Measurements from ENCODE around the gene COX6B2. TPM values are rescaled to one million over a fixed set of nuclear protein-coding genes. Genes with fewer than 3 reads are reported as not detected.

The COX6B2 gene
- total and polyA plus RNA-seq, 4 donors = not detected

DNA sequence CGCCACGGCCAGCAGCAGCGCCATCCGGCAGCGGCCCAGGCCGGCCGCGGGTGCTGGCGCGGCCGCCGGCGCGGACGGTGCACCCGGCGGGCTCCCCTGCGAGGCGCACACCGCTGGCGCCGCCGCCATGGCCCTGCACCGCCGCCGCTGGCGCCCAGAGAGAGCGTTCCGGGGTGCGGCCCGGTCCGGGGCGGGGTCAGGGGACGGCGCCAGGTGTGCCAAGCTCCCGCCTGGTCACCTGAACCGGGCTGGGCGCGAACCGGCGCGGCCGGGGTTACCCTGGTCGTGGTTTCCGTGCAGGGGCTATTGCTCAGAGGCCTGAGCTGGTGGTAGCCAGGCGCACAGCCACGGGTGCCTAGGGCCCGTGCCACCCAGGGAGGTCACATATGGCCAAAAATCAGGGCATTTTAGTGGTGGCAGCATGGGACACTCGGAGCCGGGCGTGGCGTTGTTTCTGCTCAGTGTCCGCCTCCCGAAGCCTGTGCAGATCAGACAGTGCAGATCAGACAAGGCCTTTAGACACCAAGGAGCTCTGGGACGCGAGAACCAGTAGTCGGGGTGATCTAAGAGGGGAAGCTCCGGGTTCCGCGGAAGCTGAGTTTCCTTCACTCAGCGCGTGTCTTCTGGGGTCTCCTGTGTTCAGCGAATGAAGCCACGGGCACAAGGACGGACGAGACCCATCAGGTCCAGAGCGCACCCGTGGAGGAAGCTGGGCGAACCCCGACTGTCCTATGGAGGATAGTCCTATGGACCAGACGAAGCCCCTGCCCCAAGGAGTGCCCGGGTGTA lies 29.8 kb upstream of the COX6B2 start, which contains the start of gene TMEM238:
TSS of gene TMEM238 (minus strand) at position 162 of the 789 bp plus-strand sequence. CDS start at position 129, 33 bp downstream.
- H3K27me3 ChIP-seq (ENCODE audit: control insufficient read depth in 4 of 4, insufficient read depth in 4 of 4, low read length in 3 of 4) = no peaks in the 10 kb centered on the region
- TF ChIP-seq HNF4A (conservative IDR thresholded peaks at IDR 0.05) = no peak
- TF ChIP-seq, protein P1, sequence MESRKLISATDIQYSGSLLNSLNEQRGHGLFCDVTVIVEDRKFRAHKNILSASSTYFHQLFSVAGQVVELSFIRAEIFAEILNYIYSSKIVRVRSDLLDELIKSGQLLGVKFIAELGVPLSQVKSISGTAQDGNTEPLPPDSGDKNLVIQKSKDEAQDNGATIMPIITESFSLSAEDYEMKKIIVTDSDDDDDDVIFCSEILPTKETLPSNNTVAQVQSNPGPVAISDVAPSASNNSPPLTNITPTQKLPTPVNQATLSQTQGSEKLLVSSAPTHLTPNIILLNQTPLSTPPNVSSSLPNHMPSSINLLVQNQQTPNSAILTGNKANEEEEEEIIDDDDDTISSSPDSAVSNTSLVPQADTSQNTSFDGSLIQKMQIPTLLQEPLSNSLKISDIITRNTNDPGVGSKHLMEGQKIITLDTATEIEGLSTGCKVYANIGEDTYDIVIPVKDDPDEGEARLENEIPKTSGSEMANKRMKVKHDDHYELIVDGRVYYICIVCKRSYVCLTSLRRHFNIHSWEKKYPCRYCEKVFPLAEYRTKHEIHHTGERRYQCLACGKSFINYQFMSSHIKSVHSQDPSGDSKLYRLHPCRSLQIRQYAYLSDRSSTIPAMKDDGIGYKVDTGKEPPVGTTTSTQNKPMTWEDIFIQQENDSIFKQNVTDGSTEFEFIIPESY (IDR thresholded peaks at IDR 0.05) = no peak
- TF ChIP-seq RAD21 (IDR thresholded peaks at IDR 0.05) = no peak
- TF ChIP-seq YY1 (IDR thresholded peaks at IDR 0.05) = no peak
- TF ChIP-seq NR2F2 (IDR thresholded peaks at IDR 0.05) = no peak
- no peak for TF ChIP-seq JUND (IDR thresholded peaks at IDR 0.05)
- TF ChIP-seq, protein P2, sequence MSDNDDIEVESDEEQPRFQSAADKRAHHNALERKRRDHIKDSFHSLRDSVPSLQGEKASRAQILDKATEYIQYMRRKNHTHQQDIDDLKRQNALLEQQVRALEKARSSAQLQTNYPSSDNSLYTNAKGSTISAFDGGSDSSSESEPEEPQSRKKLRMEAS (IDR thresholded peaks at IDR 0.05) = no peak
- no peak for TF ChIP-seq EGR1 (IDR thresholded peaks at IDR 0.05; ENCODE audit: low read depth in 2 of 2)
- TF ChIP-seq HNF4G (IDR thresholded peaks at IDR 0.05) = no peak
- TF ChIP-seq TAF1 (conservative IDR thresholded peaks at IDR 0.05) = no peak
- TF ChIP-seq GABPA (IDR thresholded peaks at IDR 0.05 in 1 of 2, conservative IDR thresholded peaks at IDR 0.05 in 1 of 2) = no peak
- peaks cover 16 to 39% (median 30%) of the 10 kb centered on the region in 4 donors for H3K4me1 ChIP-seq (ENCODE audit: control insufficient read depth in 4 of 4, insufficient read depth in 4 of 4, low read length in 3 of 4)
- H3K36me3 ChIP-seq (ENCODE audit: control insufficient read depth in 4 of 4, insufficient read depth in 3 of 4, low read depth in 1 of 4, low read length in 3 of 4) = peaks cover 8 to 20% (median 14%) of the 10 kb centered on the region in 4 donors
- DNase-seq (ENCODE audit: low spot score) = peak; percentile 44
- peak within 1 kb of the TSS; percentile 71 to 83 for H3K9ac ChIP-seq (ENCODE audit: low read depth in 1 of 2, low read length in 2 of 2)
- 19% methylated on average over 72 of the region's 72 CpGs for WGBS
- H3K4me3 ChIP-seq (ENCODE audit: low read depth in 1 of 3, low read length in 3 of 3) = peak within 1 kb of the TSS; percentile 56 to 71 (median 64)
- H3K27ac ChIP-seq (ENCODE audit: low read depth in 1 of 2, low read length in 2 of 2) = peak within 1 kb of the TSS; percentile 75 to 94
- no peaks in the 10 kb centered on the region for H3K9me3 ChIP-seq (ENCODE audit: control insufficient read depth in 4 of 4, low read length in 3 of 4)

DNA sequence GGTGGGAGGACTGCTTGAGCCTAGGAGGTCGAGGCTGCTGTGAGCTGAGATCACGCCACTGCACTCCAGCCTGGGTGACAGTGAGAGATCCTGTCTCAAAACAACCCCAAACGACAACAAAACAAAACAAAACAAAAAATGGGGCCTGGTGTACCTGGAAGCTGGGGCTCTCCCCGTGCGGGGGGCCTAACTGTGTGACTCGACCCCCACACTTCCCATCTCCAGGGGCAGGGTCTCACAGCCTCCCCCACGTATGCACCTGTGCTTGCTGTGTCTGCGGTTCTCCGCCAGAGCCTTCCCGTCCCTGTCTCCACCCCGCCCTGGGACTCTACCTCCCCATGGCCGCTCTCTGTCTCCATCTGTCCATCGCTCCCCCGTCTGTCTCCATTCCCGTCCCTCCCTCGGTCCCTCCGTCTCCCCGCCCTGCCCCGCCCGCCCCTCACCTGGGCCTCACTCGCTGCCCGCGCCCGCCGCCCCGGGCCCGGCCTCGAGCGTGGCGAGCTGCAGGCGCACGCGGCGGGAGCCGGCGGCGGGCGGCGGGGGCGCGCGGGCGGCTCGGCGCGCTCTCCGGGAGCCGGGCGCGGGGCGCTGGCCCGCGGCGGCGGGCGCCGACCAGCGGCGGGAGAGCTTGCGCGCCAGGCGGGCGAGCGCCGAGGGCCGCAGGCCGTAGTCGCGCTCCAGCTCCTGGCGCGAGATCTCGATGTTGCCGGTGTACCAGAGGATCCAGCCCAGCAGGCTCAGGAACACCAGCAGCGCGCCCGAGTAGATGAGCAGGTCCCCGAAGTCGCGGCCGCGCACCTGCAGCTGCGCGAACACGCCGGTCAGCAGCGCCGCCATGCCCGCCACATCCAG lies 29.0 kb upstream of the COX6B2 start:
- Histone ChIP-seq H3K27me3 (ENCODE audit: control insufficient read depth in 4 of 4, insufficient read depth in 4 of 4, low read length in 3 of 4) (no peaks in the 10 kb centered on the region), H3K9me3 (ENCODE audit: control insufficient read depth in 4 of 4, low read length in 3 of 4) (no peaks in the 10 kb centered on the region), H3K36me3 (ENCODE audit: control insufficient read depth in 4 of 4, insufficient read depth in 3 of 4, low read depth in 1 of 4, low read length in 3 of 4) (peaks cover 5 to 14% (median 9%) of the 10 kb centered on the region in 4 donors), H3K4me3 (ENCODE audit: low read depth in 1 of 3, low read length in 3 of 3) (peak overlapping the region; percentile 28 to 71 (median 64)), H3K27ac (ENCODE audit: low read depth in 1 of 2, low read length in 2 of 2) (no peak overlapping the region), H3K4me1 (ENCODE audit: control insufficient read depth in 4 of 4, insufficient read depth in 4 of 4, low read length in 3 of 4) (peaks cover 16 to 37% (median 30%) of the 10 kb centered on the region in 4 donors), H3K9ac (ENCODE audit: low read depth in 1 of 2, low read length in 2 of 2) (no peak overlapping the region)
- TF ChIP-seq JUND (IDR thresholded peaks at IDR 0.05) (no peak), FOXA1 (IDR thresholded peaks at IDR 0.05) (no peak)
- TF ChIP-seq, protein P3, sequence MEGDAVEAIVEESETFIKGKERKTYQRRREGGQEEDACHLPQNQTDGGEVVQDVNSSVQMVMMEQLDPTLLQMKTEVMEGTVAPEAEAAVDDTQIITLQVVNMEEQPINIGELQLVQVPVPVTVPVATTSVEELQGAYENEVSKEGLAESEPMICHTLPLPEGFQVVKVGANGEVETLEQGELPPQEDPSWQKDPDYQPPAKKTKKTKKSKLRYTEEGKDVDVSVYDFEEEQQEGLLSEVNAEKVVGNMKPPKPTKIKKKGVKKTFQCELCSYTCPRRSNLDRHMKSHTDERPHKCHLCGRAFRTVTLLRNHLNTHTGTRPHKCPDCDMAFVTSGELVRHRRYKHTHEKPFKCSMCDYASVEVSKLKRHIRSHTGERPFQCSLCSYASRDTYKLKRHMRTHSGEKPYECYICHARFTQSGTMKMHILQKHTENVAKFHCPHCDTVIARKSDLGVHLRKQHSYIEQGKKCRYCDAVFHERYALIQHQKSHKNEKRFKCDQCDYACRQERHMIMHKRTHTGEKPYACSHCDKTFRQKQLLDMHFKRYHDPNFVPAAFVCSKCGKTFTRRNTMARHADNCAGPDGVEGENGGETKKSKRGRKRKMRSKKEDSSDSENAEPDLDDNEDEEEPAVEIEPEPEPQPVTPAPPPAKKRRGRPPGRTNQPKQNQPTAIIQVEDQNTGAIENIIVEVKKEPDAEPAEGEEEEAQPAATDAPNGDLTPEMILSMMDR (IDR thresholded peaks at IDR 0.05; ENCODE audit: low read depth, low read length, missing input control) = peak; percentile 12
- TF ChIP-seq, protein P1 (IDR thresholded peaks at IDR 0.05) = no peak
- TF ChIP-seq, protein P4, sequence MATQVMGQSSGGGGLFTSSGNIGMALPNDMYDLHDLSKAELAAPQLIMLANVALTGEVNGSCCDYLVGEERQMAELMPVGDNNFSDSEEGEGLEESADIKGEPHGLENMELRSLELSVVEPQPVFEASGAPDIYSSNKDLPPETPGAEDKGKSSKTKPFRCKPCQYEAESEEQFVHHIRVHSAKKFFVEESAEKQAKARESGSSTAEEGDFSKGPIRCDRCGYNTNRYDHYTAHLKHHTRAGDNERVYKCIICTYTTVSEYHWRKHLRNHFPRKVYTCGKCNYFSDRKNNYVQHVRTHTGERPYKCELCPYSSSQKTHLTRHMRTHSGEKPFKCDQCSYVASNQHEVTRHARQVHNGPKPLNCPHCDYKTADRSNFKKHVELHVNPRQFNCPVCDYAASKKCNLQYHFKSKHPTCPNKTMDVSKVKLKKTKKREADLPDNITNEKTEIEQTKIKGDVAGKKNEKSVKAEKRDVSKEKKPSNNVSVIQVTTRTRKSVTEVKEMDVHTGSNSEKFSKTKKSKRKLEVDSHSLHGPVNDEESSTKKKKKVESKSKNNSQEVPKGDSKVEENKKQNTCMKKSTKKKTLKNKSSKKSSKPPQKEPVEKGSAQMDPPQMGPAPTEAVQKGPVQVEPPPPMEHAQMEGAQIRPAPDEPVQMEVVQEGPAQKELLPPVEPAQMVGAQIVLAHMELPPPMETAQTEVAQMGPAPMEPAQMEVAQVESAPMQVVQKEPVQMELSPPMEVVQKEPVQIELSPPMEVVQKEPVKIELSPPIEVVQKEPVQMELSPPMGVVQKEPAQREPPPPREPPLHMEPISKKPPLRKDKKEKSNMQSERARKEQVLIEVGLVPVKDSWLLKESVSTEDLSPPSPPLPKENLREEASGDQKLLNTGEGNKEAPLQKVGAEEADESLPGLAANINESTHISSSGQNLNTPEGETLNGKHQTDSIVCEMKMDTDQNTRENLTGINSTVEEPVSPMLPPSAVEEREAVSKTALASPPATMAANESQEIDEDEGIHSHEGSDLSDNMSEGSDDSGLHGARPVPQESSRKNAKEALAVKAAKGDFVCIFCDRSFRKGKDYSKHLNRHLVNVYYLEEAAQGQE (IDR thresholded peaks at IDR 0.05) = no peak
- WGBS = 5% methylated on average over 88 of the region's 88 CpGs
- peak; percentile 50 for DNase-seq (ENCODE audit: low spot score)
